Muscle of leg (tissue), 11 donors: ENCODE measurements around the gene DPRX. TPM values are rescaled to one million over a fixed set of nuclear protein-coding genes. Genes with fewer than 3 reads are reported as not detected.

ENCODE experiments used
- DNase-seq: peaks from one replicate; pipeline ENCODE4 v3.0.0; 2013
- H3K27ac ChIP-seq: one replicate; pipeline ENCODE4 v1.5.1; 2013; ENCODE audit warnings: mild to moderate bottlenecking, low read length, control low read depth
- H3K27me3 ChIP-seq: one replicate; pipeline ENCODE4 v1.6.1; 2013; ENCODE audit warnings: low read length; ENCODE audit not compliant: control insufficient read depth, insufficient read depth
- H3K36me3 ChIP-seq: one replicate; pipeline ENCODE4 v1.6.1; 2013; ENCODE audit warnings: low read length; ENCODE audit not compliant: control insufficient read depth, insufficient read depth
- H3K4me1 ChIP-seq: one replicate; pipeline ENCODE4 v1.6.1; 2013; ENCODE audit warnings: low read length; ENCODE audit not compliant: control insufficient read depth, insufficient read depth
- H3K4me3 ChIP-seq: one replicate; pipeline ENCODE4 v1.5.1; 2013; ENCODE audit warnings: low read length, control low read depth
- H3K9me3 ChIP-seq: replicated peaks from 2 replicates; pipeline ENCODE4 v1.6.1; 2013; ENCODE audit warnings: low read depth, low read length; ENCODE audit not compliant: control insufficient read depth
- WGBS: methylation state at CpG from one replicate; pipeline ENCODE4 v1.1.5; 2013; ENCODE audit warnings: missing lambda C conversion rate; ENCODE audit not compliant: insufficient coverage; 5-methylcytosine and 5-hydroxymethylcytosine counted together
- polyA plus RNA-seq, 8 donors: library from polyadenylated mRNA; unstranded; fragments of 120-200 nt; gene quantifications; one replicate each; pipeline versions ENCODE4 v1.2.1 to v1.2.3, GENCODE V29; 2013; ENCODE audit warnings: inconsistent platforms in 1 of 8, low replicate concordance in 1 of 8; ENCODE audit not compliant: insufficient read length in 8 of 8, insufficient read depth in 1 of 8
- total RNA-seq: library from RNA; stranded (reverse); fragments of 120-200 nt; gene quantifications from one replicate; pipeline ENCODE4 v1.2.4, GENCODE V29; 2013

DPRX gene
- total and polyA plus RNA-seq, 9 donors, result 0.13 to 0.31 TPM; not detected in 7

DNA sequence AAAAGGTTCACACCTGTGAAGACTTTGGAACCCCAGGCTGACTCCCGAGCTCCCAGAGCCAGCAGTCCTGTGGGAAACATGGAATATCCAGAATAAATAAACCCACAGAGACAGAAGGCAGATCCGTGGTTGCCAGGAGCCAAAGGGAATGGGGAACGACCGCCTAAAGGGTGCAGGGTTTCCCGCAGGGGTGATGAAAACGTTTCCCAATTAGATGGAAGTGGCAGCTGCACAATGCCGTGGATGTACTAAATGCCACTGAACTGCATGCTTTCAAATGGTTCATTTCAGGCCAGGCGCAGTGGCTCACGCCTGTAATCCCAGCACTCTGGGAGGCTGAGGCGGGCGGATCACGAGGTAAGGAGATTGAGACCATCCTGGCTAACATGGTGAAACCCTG lies 23.4 kb upstream of the DPRX start:
- WGBS, result 78% methylated on average over 8 of the region's 12 CpGs
- no peaks in the 10 kb centered on the region for H3K36me3 ChIP-seq
- DNase-seq, result no peak
- H3K4me3 ChIP-seq, result no peak overlapping the region
- no peaks in the 10 kb centered on the region for H3K4me1 ChIP-seq
- no peaks in the 10 kb centered on the region for H3K9me3 ChIP-seq
- H3K27me3 ChIP-seq, result no peaks in the 10 kb centered on the region
- H3K27ac ChIP-seq, result no peak overlapping the region

DNA sequence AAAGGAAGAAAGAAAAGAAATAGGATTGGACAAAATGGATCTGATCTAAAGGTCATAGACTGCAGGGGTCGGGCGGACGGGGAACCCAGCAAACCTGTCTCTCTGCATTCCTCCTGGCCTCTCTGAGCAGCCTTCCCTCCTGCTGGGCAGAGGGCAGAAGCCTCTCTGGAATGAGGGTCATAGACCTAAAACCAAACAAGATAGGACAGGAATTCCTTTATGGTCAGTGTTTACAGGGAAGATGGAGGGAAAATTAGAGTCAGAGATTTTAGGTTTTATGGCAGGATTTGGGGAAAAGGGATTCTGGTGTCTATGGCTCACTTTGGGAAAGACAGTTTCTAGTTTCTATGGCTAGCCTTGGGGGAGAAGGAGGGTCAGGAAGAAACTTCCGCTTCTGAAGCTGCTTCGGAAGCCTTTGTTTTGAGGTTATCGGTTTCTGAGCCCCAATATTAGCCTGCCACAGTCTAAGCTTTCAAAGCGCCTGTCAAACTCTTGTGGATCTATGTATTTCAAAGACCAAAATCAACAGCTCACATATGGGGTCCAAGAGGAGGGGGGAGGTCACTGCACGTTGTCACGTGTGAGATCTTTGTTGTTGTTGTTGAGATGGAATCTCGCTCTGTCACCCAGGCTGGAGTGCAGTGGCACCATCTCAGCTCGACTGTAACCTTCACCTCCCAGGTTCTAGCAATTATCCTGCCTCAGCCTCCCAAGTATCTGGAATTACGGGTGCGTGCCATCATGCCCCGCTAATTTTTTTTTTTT lies 18.9 kb upstream of the DPRX start:
- no peaks in the 10 kb centered on the region for H3K36me3 ChIP-seq
- H3K27me3 ChIP-seq, result no peaks in the 10 kb centered on the region
- DNase-seq, result no peak
- H3K4me1 ChIP-seq, result no peaks in the 10 kb centered on the region
- 40% methylated on average over 1 of the region's 14 CpGs for WGBS
- H3K4me3 ChIP-seq, result no peak overlapping the region
- H3K27ac ChIP-seq, result no peak overlapping the region
- H3K9me3 ChIP-seq, result no peaks in the 10 kb centered on the region

DNA sequence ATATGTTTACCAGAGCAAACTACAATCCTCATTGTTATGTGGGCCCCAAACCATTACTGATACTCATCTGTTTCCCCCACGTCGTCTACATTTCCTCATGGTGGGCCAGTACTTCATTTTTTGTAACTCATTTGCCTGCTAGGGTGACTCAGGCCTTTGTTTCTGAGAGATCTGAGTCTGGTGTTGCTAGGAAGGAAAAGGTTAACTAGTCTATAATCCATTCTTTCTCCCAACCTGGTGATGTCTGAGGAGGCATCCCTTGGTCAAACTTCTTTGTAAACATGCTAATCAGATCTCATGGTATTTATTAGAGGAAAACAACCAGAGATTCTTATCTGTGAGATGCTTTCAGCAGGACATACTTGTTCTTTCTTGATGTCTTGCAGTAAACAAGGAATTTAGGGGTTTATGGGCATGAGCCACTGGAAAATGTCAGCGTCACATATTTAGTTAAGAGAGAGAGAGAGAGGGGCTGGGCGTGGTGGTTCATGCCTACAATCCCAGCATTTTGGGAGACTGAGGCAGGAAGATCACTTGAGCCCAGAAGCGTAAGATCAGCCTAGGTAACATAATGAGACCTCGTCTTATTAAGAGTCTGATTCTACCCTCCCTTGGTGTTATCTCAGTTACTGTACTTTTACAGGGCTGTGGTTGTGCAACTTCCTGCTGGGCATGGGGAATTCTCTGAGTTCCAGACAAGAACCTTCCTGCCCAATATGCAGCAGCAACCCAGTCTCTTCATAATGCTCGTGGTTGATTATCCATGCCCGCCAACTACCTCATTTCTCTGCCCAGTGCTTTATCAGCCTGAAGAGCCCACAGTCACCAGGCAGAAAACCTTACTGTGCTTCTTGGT lies 9.7 kb upstream of the DPRX start:
- H3K4me1 ChIP-seq, result no peaks in the 10 kb centered on the region
- no peaks in the 10 kb centered on the region for H3K27me3 ChIP-seq
- no peaks in the 10 kb centered on the region for H3K36me3 ChIP-seq
- WGBS, result 69% methylated on average over 3 of the region's 8 CpGs
- H3K9me3 ChIP-seq, result no peaks in the 10 kb centered on the region
- peak overlapping the region; percentile 45 for H3K27ac ChIP-seq
- DNase-seq, result no peak
- no peak overlapping the region for H3K4me3 ChIP-seq

DNA sequence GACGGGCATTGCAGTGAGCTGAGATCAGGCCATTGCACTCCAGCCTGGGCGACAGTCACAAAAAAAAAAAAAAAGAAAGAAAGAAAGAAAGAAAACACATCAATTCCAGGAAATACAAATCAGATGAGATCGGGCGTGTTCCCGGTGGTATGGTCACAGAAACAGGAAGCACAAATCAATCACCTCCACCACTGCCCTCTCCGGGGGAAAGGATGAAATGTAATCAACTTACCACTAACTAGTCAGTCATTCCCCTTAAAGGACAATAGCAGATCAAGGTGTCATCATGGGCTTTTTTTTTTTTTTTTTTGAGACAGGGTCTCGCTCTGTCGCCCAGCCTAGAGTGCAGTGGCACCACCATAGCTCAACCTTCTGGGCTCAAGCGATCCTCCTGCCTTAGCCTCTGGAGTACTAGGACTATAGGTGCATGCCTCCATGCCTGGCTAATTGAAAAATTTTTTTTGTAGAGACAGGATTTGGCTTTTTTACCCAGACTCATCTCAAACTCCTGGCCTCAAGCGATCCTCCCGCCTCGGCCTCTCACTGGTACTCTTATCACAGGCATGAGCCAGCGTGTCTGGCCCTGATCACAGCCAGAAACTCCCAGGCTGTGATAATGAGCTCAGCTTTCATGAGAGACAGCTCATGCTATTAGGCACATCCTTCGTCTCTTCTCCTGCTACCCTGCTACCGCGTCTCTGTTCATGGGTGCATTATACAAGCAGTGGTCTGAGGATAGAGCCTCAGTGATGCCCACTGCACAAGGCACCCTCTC lies 6.8 kb upstream of the DPRX start:
- WGBS, result 81% methylated on average over 7 of the region's 16 CpGs
- no peak overlapping the region for H3K4me3 ChIP-seq
- H3K4me1 ChIP-seq, result no peaks in the 10 kb centered on the region
- no peaks in the 10 kb centered on the region for H3K27me3 ChIP-seq
- peak overlapping the region; percentile 42 for H3K27ac ChIP-seq
- no peaks in the 10 kb centered on the region for H3K36me3 ChIP-seq
- no peaks in the 10 kb centered on the region for H3K9me3 ChIP-seq
- DNase-seq, result peak; percentile 7

DNA sequence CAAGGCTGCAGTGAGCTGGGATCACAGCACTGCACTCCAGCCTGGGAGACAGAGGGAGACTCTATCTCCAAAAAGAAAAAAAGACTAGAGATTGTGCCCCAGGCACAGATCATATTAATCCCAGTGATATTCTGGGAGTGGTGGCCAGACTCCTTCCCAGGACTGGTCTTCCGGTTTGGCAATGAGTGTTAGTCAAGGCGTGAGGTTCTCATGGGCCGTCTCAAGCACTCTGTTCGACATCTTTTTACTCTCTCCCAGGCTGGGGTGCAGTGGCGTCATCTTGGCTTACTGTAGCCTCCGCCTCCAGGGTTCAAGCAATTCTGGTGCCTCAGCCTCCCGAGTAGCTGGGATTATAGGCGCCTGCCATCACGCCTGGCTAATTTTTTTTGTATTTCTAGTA lies 5.3 kb upstream of the DPRX start:
- DNase-seq, result no peak
- WGBS, result 92% methylated on average over 8 of the region's 9 CpGs
- H3K27ac ChIP-seq, result no peak overlapping the region
- H3K36me3 ChIP-seq, result no peaks in the 10 kb centered on the region
- H3K4me1 ChIP-seq, result no peaks in the 10 kb centered on the region
- H3K9me3 ChIP-seq, result no peaks in the 10 kb centered on the region
- no peak overlapping the region for H3K4me3 ChIP-seq
- no peaks in the 10 kb centered on the region for H3K27me3 ChIP-seq

DNA sequence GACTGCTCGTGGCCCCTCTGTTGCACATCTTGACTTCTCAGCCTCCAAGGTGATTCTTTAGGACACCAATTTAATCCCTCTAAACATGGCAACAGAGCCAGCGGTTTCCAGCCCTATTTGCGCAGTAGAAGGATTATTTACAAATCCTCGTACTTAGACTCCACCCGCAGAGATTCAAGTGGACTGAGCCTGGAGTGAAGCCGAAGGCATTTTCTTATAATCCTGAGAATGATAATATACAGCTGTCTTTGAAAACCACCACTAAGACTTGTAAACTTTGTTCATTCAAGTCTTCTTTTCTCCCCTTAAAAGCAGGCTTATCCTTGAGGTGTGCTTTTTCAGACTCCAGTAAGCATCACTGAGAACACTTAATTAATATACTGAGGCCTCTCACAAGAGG lies 4.8 kb upstream of the DPRX start:
- no peaks in the 10 kb centered on the region for H3K4me1 ChIP-seq
- H3K4me3 ChIP-seq, result no peak overlapping the region
- H3K27ac ChIP-seq, result no peak overlapping the region
- no peaks in the 10 kb centered on the region for H3K36me3 ChIP-seq
- no peaks in the 10 kb centered on the region for H3K27me3 ChIP-seq
- no peaks in the 10 kb centered on the region for H3K9me3 ChIP-seq
- no peak for DNase-seq
- no CpG with 5 or more reads among the region's 6 CpGs for WGBS

DNA sequence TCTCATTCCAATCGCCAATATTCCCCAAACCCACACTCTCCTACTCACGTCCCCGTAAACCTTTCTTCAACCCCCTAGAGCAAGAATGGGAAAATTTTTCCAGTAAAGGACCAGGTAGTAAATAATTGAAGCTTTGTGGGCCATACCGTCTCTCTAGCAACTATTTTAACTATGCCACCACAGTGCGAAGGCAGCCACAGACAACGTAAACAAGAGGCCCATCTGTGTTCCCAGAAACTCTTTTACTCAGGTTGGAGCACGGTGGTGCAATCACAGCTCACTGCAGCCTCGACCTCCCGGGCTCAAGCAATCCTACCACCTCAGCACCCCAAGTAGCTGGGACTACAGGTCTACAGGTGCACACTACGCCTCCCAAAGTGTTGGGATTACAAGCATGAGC lies 3.0 kb downstream of the DPRX start:
- Histone ChIP-seq H3K27me3 (no peaks in the 10 kb centered on the region), H3K9me3 (no peaks in the 10 kb centered on the region), H3K4me3 (no peak overlapping the region), H3K36me3 (no peaks in the 10 kb centered on the region), H3K4me1 (no peaks in the 10 kb centered on the region), H3K27ac (no peak overlapping the region)
- 37% methylated on average over 3 of the region's 10 CpGs for WGBS
- DNase-seq, result no peak

DNA sequence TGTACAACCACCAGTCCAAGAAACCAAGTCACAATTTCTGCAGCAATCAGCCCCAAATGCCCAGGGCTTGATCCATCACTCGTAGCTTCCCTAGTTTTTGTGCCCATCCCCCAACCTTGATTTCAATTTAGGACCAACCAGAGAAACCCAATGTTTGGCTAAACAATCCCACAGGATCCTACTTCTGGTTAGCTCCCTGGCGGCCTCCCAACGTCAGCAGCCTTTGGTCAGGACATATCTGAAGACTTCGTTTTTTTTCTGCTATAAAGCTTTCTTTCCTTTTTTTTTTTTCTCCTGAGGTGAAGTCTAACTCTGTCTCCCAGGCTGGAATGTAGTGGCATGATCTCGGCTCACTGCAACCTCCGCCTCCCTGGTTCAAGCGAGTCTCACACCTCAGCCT lies 7.7 kb downstream of the DPRX start:
- no peak for DNase-seq
- WGBS, result 66% methylated on average over 3 of the region's 7 CpGs
- no peaks in the 10 kb centered on the region for H3K4me1 ChIP-seq
- no peak overlapping the region for H3K27ac ChIP-seq
- H3K27me3 ChIP-seq, result no peaks in the 10 kb centered on the region
- H3K9me3 ChIP-seq, result no peaks in the 10 kb centered on the region
- H3K36me3 ChIP-seq, result no peaks in the 10 kb centered on the region
- H3K4me3 ChIP-seq, result no peak overlapping the region

DNA sequence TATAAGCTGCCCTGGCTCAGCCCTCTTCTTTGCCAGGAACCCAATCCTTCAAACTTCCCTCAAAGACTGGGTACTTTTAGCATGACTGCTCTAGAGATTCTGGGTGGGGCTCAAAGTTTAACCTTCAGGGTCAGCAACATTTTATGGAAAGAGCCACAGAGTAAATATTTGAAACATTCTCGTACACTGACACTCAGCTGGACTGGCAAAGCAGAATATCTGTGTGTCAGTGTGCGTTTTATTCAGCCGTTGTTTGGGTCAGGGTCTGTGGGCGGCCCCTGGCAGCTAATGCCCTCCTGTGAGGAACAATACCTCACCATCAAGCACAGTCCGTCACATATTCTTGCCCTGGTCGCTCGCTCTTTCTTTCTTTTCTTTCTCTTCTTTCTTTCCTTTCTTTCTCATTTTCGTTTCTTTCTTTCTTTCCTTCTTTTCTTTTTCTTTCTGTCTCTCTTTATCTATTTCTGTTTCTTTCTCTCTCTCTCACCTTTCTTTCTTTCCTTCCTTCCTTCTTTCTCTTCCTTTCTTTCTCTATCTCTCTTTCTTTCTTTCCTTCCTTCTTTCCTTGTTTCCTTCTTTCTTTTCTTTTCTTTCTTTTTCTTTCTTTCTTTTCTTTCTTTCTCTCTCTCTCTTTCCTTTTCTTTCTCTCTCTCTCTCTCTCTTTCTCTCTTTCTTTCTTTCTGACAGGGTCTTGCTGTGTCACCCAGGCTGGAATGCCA lies 10.7 kb downstream of the DPRX start:
- Histone ChIP-seq H3K27me3 (no peaks in the 10 kb centered on the region), H3K36me3 (no peaks in the 10 kb centered on the region), H3K4me3 (no peak overlapping the region), H3K4me1 (no peaks in the 10 kb centered on the region), H3K27ac (no peak overlapping the region), H3K9me3 (peaks cover 3% of the 10 kb centered on the region)
- WGBS, result 64% methylated on average over 8 of the region's 8 CpGs
- DNase-seq, result no peak
